Measurements from ENCODE around the gene MAPK8IP1. TPM values are rescaled to one million over a fixed set of nuclear protein-coding genes. Genes with fewer than 3 reads are reported as not detected.

The MAPK8IP1 gene
- polyA plus RNA-seq, 1 donor from 2014 or later: 58.8 TPM

- H4K20me1 ChIP-seq (ENCODE audit: insufficient read depth): no peaks in the 10 kb centered on the region
- H3K36me3 ChIP-seq (ENCODE audit: insufficient read depth, low read length): no peaks in the 10 kb centered on the region
- TF ChIP-seq EZH2 (IDR thresholded peaks at IDR 0.05; ENCODE audit: borderline replicate concordance, insufficient read depth, low read length, poor library complexity, severe bottlenecking): no peak
- TF ChIP-seq SMC3 (conservative IDR thresholded peaks at IDR 0.05; ENCODE audit: poor library complexity): no peak
- no peak for TF ChIP-seq EP300 (conservative IDR thresholded peaks at IDR 0.05; ENCODE audit: poor library complexity, severe bottlenecking)
- no peak for TF ChIP-seq TAF1 (IDR thresholded peaks at IDR 0.05; ENCODE audit: low read depth)
- TF ChIP-seq CTCF (IDR thresholded peaks at IDR 0.05; ENCODE audit: poor library complexity, severe bottlenecking): no peak
- TF ChIP-seq MXI1 (conservative IDR thresholded peaks at IDR 0.05; ENCODE audit: poor library complexity, severe bottlenecking): no peak
- TF ChIP-seq REST (IDR thresholded peaks at IDR 0.05; ENCODE audit: borderline replicate concordance): no peak
- no peak for TF ChIP-seq POLR2AphosphoS5 (IDR thresholded peaks at IDR 0.05)
- no peak for TF ChIP-seq RAD21 (conservative IDR thresholded peaks at IDR 0.05)
- H3K4me3 ChIP-seq (ENCODE audit: low read length): no peak overlapping the region
- H3K79me2 ChIP-seq (replicated peaks; ENCODE audit: insufficient read depth, low read length): no peaks in the 10 kb centered on the region
- no peaks in the 10 kb centered on the region for H3K9me2 ChIP-seq (ENCODE audit: insufficient read depth, low read length)
- H3K9ac ChIP-seq (ENCODE audit: low read length): no peak overlapping the region
- H3K27ac ChIP-seq (ENCODE audit: low read length): no peak overlapping the region
- no peak overlapping the region for H3K4me2 ChIP-seq (ENCODE audit: low read length)
- H3F3A ChIP-seq (ENCODE audit: insufficient read depth, low read length, poor library complexity, severe bottlenecking): peaks cover 8% of the 10 kb centered on the region
- no peak overlapping the region for H2AFZ ChIP-seq (ENCODE audit: low read depth, low read length)
- no peaks in the 10 kb centered on the region for H3K9me3 ChIP-seq (ENCODE audit: low read length)
- H3K27me3 ChIP-seq (ENCODE audit: insufficient read depth, low read depth, low read length): no peaks in the 10 kb centered on the region
These were observed 24.5 kb upstream of the MAPK8IP1 start for GRCh38 chr11:45860764-45861510.

GRCh38 chr11:45864041-45864440, 21.4 kb upstream of the MAPK8IP1 start:
- Histone ChIP-seq H3K9me2 (ENCODE audit: insufficient read depth, low read length) (no peaks in the 10 kb centered on the region), H3K9me3 (ENCODE audit: low read length) (no peaks in the 10 kb centered on the region), H3K36me3 (ENCODE audit: insufficient read depth, low read length) (no peaks in the 10 kb centered on the region), H3K79me2 (replicated peaks; ENCODE audit: insufficient read depth, low read length) (no peaks in the 10 kb centered on the region), H3K4me3 (ENCODE audit: low read length) (no peak overlapping the region), H3K9ac (ENCODE audit: low read length) (no peak overlapping the region), H2AFZ (ENCODE audit: low read depth, low read length) (no peak overlapping the region), H4K20me1 (ENCODE audit: insufficient read depth) (no peaks in the 10 kb centered on the region), H3K27me3 (ENCODE audit: insufficient read depth, low read depth, low read length) (no peaks in the 10 kb centered on the region), H3F3A (ENCODE audit: insufficient read depth, low read length, poor library complexity, severe bottlenecking) (peaks cover under 1% of the 10 kb centered on the region), H3K4me2 (ENCODE audit: low read length) (no peak overlapping the region), H3K27ac (ENCODE audit: low read length) (no peak overlapping the region)
- no peak for TF ChIP-seq EZH2 (IDR thresholded peaks at IDR 0.05; ENCODE audit: borderline replicate concordance, insufficient read depth, low read length, poor library complexity, severe bottlenecking)
- TF ChIP-seq TAF1 (IDR thresholded peaks at IDR 0.05; ENCODE audit: low read depth): no peak
- TF ChIP-seq REST (IDR thresholded peaks at IDR 0.05; ENCODE audit: borderline replicate concordance): no peak
- TF ChIP-seq POLR2AphosphoS5 (IDR thresholded peaks at IDR 0.05): no peak
- no peak for TF ChIP-seq EP300 (conservative IDR thresholded peaks at IDR 0.05; ENCODE audit: poor library complexity, severe bottlenecking)
- TF ChIP-seq RAD21 (conservative IDR thresholded peaks at IDR 0.05): no peak
- no peak for TF ChIP-seq CTCF (IDR thresholded peaks at IDR 0.05; ENCODE audit: poor library complexity, severe bottlenecking)
- TF ChIP-seq MXI1 (conservative IDR thresholded peaks at IDR 0.05; ENCODE audit: poor library complexity, severe bottlenecking): no peak
- TF ChIP-seq SMC3 (conservative IDR thresholded peaks at IDR 0.05; ENCODE audit: poor library complexity): no peak
